GM19463 (cell line): ENCODE results near the gene LIN28B.
"Not testable (repeated sequence)": the region's sequence is repeated elsewhere in the genome, so short reads cannot be mapped to it uniquely, and the experiment has no call there.

ENCODE experiments used
- ATAC-seq: cut with Tn5 transposase; IDR thresholded peaks from one replicate; pipeline ENCODE4 v1.9.1; 2021; ENCODE audit warnings: mild to moderate bottlenecking, moderate library complexity; ENCODE audit not compliant: unreplicated experiment

Gene LIN28B

DNA sequence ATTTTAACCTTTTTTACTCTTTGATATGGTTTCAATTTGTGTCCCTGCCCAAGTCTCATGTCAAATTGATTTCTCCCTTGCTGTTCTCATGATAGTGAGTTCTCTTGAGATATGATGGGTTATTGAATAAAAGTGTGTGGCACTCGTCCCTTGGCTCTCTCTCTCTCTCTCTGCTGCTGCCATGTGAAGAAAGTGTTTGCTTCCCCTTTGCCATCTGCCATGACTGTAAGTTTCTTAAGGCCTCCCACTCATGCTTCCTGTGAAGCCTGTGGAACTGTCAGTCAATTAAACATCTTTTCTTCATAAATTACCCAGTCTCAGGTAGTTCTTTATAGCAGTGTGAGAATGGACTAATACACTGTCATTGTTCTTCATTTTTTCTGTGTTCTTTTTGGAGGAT, 48.5 kb downstream of the LIN28B start:
- ATAC-seq = no peak

- ATAC-seq = not testable (repeated sequence)
Observed at GRCh38 chr6:105013459-105013858, 56.6 kb downstream of the LIN28B start.

DNA sequence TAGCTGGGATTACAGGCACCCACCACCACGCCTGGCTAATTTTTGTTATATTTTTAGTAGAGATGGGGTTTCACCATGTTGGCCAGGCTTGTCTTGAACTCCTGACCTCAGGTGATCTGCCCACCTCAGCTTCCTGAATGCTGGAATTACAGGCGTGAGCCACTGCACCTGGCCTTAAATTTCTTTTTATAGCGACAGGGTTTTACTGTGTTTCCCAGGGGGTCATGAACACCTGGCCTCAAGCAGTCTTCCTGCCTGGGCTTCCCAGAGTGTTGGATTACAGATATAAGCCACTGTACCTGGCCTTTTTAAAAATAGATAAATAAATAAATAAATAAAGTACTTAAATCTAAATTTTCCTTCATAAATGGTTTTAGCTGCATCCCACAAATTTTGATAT, 57.5 kb downstream of the LIN28B start:
- ATAC-seq = no peak

GRCh38 chr6:105014954-105015353, 58.0 kb downstream of the LIN28B start:
- ATAC-seq = no peak

- ATAC-seq = no peak
Observed at GRCh38 chr6:105015482-105015881, 58.6 kb downstream of the LIN28B start.

DNA sequence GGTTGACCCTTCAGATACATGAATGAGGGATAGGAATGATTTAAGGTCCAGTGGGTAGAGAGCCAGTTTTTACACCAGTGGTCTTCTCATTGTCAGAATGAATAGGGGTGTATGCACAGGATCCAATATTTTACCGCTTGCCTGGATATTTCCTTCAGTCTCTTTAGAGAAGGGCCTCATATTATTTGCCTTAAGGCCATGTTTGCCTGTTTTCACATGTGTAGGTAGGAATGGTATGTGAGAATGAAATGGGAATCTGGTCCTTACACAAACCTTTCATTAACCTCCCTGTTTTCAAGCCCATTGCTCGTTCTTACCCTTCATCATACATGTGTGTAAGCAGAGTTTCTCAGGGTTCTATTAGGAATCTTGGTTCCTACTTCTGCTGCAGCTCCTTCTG, 62.4 kb downstream of the LIN28B start:
- no peak for ATAC-seq

DNA sequence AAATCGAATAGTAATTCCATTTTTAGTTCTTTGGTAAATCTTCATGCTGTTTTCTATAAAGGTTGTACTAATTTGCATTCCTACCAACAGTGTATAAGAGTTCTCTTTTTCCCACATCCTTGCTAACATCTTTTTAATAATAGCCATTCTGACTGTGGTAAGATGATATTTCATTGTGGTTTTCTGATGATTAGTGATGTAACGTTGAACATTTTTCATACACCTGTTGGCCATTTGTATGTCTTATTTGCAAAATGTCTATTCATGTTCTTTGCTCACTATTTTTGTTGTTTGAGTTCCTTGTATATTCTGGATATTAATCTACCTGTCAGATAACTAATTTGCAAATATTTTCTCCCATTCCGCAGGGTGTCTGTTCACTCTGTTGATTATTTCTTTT, 64.5 kb downstream of the LIN28B start:
- ATAC-seq = no peak

- no peak for ATAC-seq
Observed at GRCh38 chr6:105022416-105022815, 65.5 kb downstream of the LIN28B start.

GRCh38 chr6:105024803-105025202, 67.9 kb downstream of the LIN28B start:
- no peak for ATAC-seq

DNA sequence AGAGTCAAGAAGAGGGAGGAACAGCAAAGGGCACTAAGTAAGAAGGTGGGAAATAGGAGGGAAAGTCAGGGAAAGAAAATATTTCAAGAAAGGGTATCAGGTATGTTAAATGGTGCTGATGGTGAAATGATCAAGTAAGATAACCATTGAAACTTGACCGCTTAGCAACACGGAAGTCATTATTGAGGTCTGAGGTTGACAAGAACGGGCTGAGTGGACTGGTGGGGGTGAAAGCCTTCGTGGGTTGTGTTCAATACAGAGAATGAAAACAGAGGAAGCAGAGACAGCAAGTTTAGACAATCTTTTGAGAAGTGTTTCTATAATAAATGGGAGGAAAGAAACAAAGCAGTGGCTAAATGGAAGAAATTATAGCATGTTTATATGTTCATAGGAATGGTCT, 72.0 kb downstream of the LIN28B start:
- no peak for ATAC-seq

GRCh38 chr6:105029581-105029980, 72.7 kb downstream of the LIN28B start:
- ATAC-seq = no peak

DNA sequence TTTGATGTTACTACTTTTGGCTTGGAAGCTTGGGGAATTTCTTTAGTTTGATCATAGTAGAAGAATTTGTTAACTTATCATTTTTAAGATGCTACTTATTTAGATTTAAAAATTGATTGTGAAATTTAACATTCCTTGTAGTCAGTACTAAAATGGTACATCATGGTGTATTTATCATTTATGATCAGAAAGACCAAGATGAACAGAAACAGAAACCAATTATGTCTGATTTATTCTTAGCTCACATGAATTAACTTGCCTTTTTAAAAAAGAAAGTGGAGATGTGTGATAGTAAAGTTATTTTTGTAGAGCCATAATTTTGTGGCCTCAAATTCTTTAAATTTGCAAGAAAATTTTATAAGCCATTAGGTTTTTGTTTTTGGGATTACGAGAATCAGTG, 77.6 kb downstream of the LIN28B start:
- no peak for ATAC-seq

- no peak for ATAC-seq
Observed at GRCh38 chr6:105035299-105035698, 78.4 kb downstream of the LIN28B start.

GRCh38 chr6:105036351-105036750, 79.4 kb downstream of the LIN28B start:
- ATAC-seq = no peak

DNA sequence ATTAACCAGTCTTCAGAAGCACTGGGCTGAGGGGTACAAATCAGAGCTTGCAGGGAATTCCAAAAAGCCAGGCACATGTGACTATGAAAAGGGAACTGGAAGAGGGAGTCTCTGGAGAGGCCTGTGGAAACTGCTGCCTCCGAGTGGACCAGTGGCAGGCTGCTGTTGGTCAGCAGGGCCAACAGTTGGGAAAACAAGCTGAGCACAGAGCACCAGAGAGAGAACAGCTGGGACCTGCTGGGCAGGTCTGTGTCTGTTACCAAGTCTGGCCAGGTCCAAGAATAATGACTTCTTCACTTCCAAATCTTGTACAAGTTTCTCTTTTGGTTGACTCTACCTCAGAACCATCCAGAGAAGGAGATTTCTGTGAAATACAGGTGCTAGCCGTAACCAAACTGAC, 81.4 kb downstream of the LIN28B start:
- ATAC-seq = no peak

DNA sequence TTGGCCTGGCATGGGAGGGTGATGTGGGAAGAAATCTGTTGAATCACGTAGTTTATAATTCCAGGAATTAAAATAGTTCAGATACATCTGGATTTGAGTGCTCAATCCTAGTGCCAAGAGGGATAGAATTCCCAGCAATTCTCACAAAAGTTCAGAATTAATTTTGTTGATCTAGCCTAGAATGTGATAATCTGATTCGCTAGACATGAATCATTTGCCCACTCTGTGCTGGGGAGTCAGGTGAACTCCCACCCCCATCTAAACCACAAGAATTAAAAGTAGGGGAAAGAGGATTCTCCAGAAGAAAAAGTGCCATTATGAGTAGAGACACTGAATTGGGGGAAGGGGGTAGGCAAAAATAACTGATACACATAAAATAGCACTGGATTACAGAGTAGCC, 85.0 kb downstream of the LIN28B start:
- ATAC-seq = no peak

DNA sequence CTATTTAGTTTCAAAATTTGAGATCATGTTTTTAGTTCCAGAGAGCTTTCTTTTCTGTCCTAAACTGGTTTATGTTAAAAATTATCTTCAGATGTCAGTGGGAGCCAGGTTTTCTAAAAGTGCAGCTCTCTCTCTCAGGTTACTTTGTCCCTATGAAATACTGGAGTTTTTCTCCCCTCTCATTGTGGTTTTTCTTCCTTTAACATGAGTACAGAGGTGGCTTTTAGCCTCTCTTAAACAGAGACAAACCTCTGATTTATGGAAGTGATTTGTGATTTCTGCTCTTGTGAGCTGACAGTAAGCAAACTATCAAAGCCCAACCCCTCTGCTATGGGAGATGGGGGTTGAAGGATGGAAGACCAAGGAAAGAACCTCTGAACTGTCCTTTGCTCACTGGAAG, 85.7 kb downstream of the LIN28B start:
- ATAC-seq = no peak

DNA sequence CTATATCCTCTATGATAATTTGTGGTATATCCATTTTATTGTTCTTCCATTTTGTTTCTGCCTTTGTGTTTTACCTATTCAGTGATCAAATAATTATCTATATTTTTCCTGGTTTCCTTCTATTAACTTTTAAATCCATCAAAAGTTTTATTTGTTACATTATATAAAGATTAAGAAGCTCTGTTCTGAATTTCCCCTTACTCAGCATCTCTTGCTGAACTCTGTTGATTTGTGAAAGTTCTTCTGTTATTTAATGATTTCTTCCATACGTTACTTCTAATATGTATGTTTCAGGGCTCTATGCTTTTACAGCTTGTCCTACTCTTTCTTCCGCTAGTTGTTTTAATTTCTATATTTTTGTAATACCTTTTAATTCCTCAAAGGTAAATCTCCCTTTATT, 87.1 kb downstream of the LIN28B start:
- ATAC-seq = no peak

DNA sequence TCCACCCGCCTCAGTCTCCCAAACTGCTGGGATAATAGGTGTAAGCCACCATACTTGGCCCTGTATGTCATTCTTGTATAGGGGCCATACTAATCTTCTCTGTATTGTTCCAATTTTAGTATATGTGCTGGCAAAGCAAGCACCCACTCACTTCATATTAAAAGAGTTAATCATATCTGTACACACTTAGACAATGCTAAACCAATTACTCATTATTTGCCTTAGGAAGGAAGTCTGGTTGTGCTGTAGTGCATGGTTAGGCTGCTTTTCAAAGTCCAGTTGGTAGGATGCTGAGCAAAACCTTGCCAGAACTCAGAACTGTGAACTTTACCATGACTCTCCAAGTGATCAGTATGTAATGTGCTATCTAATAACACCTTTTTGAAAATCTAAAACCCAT, 88.6 kb downstream of the LIN28B start:
- no peak for ATAC-seq

GRCh38 chr6:105051941-105052471, 95.1 kb downstream of the LIN28B start:
- no peak for ATAC-seq

GRCh38 chr6:105056646-105057045, 99.7 kb downstream of the LIN28B start:
- ATAC-seq = no peak

DNA sequence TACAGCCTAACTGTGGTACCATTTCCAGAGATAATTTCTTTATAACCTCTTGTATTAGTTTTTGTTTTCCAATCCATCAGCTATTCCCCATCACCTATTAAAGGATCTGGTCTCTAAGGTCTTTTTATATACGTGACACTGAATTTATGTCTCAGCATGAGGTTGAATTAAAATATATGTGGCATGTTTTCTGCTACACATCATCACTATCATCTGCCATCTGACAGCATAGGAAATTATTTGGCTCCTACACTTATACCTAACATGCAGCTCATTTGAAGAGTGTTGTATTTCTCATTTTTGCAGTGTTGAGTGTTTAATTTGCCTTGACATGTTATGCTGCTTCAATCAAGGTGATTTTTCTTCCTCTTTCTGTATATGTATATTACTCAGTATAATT, 100.3 kb downstream of the LIN28B start:
- no peak for ATAC-seq

GRCh38 chr6:105058316-105058715, 101.4 kb downstream of the LIN28B start:
- no peak for ATAC-seq

DNA sequence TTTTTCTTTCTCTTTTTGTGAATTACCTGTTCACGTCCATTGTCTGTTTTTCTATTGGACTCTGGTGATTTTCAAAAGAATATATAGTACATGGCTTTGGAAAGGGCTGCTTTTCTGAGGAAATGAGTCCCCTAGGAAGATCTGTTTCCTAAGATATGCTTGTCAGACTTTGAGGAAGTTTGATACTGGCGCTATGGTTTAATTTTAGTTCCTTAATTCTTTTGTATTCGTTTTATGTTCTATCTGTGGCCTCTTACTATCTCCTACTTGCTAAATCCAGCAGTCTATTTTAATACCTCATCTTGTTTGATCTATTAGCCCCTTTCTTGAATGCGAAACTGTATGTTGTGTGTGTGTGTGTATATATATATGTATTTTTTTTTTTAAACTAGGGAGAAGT, 101.9 kb downstream of the LIN28B start:
- ATAC-seq = no peak
